Erythroblast (primary cell): ENCODE data around the gene SHISA8.

Experiments
- GATA1 ChIP-seq: IDR thresholded peaks from 2 replicates; pipeline ENCODE4 v1.6.1; 2011; ENCODE audit warnings: low read depth, mild to moderate bottlenecking, control low read depth, low read length, moderate library complexity
- POLR2A ChIP-seq: IDR thresholded peaks from 2 replicates; pipeline ENCODE4 v1.6.1; 2011; ENCODE audit warnings: mild to moderate bottlenecking, low read length

- no peak for TF ChIP-seq POLR2A
- no peak for TF ChIP-seq GATA1
Observed at GRCh38 chr22:41943661-41944209, 28.9 kb upstream of the SHISA8 start.
